HG03039 (cell line): ENCODE results near the gene B3GAT2.
"Not testable (repeated sequence)": the region's sequence is repeated elsewhere in the genome, so short reads cannot be mapped to it uniquely, and the experiment has no call there.

Source experiments
- ATAC-seq: cut with Tn5 transposase; IDR thresholded peaks from one replicate; pipeline ENCODE4 v1.9.1; 2021; ENCODE audit warnings: mild to moderate bottlenecking, moderate library complexity; ENCODE audit not compliant: unreplicated experiment

The B3GAT2 gene, protein sequence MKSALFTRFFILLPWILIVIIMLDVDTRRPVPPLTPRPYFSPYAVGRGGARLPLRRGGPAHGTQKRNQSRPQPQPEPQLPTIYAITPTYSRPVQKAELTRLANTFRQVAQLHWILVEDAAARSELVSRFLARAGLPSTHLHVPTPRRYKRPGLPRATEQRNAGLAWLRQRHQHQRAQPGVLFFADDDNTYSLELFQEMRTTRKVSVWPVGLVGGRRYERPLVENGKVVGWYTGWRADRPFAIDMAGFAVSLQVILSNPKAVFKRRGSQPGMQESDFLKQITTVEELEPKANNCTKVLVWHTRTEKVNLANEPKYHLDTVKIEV

DNA sequence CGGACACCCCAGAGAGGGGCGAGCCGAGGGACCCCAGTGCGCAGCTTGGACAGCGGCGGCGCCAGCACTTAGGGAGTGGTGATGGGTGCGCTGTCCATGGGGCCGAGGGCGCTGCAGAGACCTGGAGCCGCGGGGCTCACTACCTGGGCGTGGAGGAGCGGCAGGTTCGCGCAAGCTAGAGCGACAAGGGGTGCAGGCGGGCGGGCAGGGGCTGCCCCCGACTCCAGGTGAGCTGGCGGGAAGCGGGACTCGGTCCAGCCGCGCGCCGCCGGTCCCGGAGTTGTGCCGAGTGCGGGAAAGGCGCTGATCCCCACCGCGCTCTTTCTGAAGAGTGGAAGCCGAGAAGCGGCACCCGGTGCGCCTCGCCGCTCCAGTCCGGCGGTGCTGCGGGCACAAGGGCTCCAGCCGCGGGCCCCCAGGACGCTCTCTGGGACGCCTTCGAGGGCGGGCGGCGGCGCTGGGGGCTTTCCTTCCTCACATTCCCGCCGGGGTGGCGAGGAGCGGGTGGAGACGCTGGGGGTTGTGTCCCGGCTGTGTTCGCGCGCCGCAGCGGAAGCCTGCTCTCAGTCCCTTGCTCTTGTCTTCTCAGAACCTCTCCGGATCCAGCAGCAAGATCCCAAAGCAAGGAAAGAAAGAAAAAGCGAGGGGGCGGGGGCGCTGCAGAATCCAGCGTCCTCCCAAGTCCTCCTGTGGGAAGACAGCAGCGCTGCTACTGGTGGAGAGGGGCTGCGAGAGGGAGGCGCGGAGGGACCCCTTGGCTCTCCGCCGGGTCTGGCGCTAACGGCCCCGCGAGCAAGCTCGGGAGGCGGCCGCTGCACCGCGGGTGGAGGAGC lies at the start of gene B3GAT2:
Gene B3GAT2 (minus strand): TSS at position 610 of the 833 bp plus-strand sequence. CDS start 631 bp downstream, outside the sequence.
- ATAC-seq, result no peak

DNA sequence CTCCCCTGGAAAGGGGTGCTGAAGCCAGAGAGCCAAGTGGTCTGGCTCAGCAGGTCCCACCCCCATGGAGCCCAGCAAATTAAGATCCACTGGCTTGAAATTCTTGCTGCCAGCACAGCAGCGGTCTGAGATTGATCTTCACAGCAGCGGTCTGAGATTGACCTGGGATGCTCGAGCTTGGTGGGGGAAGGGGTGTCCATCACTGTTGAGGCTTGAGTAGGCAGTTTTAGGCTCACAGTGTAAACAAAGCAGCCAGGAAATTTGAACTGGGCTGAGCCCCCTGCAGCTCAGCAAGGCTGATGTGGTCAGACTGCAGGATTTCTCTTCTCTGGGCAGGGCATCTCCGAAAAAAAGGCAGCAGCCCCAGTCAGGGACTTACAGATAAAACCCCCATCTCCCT lies 41.3 kb upstream of the B3GAT2 start:
- no peak for ATAC-seq

DNA sequence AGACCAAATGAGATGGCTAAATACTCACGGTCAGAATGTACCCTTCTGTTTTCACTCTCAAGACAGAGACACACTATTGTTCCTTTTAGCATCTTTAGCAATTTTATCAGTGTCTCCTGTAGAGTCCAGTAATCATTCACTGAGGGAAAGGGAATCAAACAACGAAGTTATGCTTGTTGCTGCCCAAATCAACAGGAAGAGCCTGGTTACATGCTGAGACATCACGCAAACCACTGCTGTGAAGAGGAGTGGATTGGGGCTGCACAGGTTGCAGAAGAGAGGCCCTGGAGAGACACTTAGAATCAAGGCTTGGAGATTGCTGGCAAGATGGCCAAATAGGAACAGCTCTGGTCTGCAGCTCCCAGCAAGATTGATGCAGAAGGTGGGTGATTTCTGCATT lies 40.5 kb upstream of the B3GAT2 start:
- no peak for ATAC-seq

DNA sequence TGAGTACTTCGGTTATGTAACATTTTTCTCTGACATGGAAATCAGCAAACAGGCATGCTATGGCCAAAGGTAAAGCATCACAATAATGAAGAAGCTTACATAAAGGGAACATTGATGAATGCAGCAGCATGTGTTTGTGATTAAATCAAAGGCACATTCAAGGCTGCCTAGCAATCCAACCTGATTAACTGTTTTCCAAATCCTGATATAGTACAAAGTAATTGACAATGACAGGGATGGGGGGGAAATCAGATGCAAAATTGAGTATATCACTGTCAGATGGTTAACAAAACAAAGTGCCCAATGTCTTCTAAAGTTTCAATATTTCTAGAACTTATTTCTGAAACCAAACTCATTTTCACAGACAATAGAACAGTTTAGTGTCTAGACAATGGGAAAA lies 39.2 kb upstream of the B3GAT2 start:
- no peak for ATAC-seq

DNA sequence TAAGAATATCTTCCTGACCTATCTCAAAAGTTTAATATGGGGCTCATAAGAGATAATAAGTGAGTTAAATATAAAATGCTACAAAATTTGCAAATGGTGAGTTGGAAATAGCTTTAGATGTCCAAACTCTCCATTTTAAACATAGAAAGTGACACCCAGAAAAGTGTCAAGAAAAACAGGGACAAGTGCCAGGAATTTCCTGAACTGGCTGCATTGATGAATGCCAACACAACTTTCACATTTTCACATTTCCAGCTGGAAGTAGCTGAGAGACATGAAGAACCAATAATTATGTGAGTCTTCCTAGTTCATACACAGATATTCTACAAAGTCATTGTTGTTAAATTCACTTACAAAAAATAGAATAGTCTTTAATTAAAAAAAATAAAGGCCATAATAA lies 38.6 kb upstream of the B3GAT2 start:
- no peak for ATAC-seq

DNA sequence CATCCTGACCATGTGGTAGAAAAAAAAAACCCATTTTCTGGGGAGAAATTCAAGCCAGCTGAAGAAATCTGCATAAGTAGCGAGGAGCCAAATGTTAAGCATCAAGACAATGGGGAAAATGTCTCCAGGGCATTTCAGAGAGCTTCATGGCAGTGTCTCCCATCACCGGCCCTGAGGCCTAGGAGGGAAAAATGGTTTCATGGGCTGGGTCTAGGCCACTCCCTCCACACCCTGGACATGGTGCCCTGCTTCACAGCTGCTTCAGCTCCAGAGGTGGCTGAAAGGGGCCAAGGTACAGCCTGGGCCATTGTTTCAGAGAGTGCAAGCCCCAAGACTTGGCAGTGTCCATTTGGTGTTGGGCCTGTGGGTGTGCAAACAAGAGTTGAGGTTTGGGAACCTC lies 34.4 kb upstream of the B3GAT2 start:
- no peak for ATAC-seq

DNA sequence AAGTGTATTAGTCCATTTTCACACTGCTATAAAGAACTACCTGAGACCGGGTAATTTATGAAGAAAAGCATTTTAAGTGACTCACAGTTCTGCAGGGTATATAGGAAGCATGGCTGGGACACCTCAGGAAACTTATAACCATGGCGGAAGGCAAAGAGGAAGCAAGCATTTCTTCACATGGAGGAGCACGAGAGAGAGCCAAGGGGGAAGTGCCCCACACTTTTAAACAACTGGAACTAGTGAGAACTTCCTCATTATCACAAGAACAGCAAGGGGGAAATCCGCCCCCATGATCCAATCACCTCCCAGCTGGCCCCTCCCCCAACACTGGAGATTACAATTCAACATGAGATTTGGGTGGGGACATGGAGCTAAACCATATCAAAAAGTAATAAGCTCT lies 28.3 kb upstream of the B3GAT2 start:
- no peak for ATAC-seq

DNA sequence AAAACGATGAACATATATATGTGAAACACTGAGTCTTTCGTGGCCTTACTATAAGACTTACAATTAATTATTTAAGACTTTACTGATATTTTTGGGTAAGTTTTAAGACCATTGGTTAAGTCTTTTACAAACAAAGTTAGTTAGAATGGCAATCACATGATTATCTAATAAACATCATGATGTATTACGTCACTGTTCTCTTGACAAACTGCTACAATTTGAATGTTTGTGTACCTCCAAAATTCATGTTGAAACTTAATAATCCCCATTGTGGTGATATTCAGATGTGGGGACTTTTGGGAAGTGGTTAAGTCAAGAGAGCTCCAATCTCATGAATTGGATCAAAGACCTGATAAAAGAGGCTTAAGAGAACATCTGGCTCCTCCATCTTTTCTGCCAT lies 25.9 kb upstream of the B3GAT2 start:
- no peak for ATAC-seq

DNA sequence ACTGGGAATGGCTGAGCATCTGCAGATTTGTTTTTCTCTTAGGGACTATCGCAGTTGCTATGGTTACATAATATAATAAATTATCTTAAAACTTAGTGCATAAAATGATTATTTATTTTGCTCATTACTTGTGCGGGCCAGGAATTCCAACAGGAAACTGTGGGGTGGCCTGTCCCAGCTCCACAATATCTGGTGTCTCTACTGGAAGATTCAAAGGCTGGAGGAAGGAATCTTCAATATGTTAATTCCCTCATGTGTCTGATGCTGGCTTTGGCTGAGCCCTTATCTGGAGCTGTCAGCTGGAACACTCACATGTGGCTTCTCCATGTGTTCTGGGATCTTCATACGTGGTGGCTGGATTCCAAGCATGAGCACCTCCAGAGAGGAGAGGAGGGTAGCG lies 23.9 kb upstream of the B3GAT2 start:
- no peak for ATAC-seq

DNA sequence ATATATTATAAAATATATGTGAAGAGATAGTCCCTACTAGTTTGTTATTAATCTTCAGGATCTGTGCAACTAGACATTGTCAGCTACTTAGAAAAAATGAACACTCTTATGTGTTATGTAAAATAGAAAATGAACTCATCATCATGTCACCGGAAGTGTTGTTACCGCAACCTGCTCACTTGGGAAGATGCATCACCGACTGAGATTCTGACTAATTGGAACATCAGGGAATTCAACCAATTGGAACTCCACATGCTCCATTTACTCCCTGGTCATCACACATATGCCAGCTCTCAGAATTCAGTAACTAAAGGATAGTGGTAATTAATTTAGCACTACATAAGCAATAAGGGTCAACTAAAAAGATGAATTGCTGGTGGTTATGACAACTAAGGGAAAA lies 16.7 kb upstream of the B3GAT2 start:
- ATAC-seq, result no peak

DNA sequence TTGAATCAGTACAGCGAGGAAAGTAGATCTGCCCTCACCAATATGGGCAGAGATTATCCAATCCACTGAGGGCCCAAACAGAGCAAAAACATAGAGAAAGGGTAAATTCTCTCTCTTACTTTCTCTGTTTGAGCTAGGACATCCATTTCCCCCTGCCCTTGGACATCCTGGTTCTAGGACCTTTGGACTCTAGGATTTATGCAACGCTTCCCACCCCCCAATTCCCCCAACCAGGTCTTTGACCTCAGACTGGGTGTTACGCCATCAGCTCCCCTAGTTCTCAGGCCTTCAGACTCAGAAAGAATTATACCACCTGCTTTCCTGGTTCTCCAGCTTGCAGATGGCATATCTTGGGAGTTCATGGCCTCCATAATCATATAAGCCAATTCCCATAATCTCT lies 10.2 kb upstream of the B3GAT2 start:
- ATAC-seq, result no peak

DNA sequence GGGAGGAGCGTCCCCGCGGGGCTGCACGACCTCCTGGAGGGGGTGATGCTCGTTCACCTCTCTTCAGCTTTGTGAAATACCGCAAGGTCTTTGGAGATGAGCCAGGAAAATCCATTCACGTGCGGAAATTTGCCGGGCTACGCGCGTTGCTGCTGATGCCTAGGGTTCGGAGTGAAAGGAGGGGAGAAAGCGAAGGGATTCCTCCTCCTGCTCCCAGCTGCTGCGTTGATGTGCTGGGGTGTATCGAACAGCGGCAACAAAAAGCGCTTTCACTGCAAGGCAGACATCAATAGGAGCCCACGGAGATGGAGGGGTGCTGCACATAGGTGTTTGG lies 391 bp upstream of the B3GAT2 start:
- no peak for ATAC-seq

DNA sequence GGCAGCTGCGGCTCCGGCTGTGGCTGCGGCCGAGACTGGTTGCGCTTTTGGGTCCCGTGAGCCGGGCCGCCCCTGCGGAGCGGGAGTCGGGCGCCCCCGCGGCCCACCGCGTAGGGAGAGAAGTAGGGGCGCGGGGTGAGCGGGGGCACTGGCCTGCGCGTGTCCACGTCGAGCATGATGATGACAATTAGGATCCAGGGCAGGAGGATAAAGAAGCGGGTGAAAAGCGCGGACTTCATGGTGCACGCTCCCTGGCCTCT lies 739 bp downstream of the B3GAT2 start:
- no peak for ATAC-seq

DNA sequence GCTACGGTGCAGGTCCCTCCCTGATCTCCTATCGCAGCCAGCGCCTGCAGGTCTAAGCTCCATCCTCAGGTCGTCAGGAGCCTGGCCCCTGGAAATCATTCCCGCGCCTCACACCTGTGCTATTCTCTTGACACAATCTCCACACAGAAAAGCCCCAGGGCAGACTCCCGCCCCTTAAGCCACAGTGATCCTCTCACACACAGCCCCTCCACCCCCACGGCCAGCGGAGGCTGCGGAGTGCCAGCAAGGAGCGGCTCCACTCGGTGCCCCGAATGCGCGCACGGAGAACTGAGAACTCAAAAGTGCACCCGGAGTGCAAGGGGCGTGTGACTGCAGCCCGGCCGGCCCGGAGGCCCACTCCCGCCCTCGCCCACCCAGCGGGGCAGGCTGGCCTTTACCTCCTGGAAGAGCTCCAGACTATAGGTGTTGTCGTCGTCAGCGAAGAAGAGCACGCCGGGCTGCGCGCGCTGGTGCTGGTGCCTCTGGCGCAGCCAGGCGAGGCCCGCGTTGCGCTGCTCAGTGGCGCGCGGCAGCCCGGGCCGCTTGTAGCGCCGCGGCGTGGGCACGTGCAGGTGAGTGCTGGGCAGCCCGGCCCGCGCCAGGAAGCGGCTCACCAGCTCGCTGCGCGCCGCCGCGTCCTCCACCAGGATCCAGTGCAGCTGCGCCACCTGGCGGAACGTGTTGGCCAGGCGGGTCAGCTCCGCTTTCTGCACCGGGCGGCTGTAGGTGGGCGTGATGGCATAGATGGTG lies 1.2 kb downstream of the B3GAT2 start:
- peak; percentile 96 for ATAC-seq

DNA sequence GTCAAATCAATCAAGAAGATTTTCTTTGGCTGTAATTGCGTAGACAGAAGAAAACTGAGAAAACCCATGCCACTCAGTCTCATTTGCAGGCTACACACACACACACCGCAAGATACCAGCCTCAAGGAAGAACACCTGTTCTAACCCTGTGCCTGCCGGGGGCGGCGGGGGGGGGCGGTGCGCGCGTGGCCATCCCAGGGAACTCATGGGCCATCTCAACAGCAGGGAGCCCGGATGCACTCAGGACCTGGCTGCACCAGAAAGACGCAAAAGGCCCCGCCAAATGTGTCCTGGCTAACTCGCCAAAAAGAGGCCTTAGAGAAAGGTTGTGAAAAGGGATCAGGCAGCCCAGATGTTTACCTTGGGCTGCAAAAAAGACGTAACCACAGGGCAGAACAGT lies 2.1 kb downstream of the B3GAT2 start:
- no peak for ATAC-seq

DNA sequence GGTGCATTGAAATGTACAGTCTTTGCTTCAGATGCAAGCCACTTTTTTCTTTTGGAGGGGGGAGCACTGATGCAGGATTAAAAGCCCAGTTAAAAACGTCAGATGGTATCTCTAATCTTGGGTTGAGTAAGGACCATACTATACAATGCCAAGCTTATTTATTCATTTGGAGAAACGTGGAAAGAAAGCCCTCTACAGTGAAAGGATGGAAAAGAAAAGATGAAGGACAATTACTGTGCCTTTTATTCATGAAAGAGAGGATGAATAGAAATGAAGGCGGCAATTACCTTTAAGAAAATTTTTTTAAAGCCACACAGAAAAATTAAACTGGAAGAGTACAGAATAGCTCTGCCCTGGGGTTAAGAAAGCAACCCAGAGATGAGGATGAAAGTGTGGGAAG lies 2.7 kb downstream of the B3GAT2 start:
- ATAC-seq, result no peak

DNA sequence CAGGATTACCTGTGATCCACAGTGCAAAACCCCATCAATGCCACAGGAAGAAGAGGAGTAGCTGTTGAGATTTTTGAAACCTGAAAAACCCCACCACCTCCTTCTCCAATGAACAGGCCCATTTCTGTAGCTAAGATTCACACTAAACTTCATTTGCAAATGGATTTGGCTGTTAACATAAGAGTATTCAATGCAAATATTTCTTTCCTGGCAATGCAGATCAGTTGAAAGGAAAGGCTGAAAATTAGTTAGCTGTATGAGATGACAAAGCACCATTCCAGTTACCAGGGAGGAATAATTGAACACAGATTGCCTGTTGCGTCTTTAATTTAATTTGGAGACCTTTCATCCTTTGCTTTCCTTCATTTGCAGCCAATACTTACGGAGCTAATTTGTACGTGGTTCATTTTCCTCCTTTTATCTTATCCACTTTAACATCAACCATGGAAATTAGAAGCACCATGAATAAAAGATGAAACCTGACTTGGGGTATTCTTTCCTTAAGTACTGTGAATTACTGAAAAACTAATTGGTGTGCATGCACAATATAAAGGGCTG lies 4.2 kb downstream of the B3GAT2 start:
- no peak for ATAC-seq

DNA sequence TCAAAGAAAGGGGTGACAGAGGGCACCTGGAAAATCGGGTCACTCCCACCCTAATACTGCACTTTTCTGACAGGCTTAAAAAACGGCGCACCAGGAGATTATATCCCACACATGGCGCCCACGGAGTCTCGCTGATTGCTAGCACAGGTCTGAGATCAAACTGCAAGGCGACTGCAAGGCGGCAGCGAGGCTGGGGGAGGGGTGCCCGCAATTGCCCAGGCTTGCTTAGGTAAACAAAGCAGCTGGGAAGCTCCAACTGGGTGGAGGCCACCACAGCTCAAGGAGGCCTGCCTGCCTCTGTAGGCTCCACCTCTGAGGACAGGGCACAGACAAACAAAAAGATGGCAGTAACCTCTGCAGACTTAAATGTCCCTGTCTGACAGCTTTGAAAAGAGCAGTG lies 12.5 kb downstream of the B3GAT2 start:
- ATAC-seq, result not testable (repeated sequence)

DNA sequence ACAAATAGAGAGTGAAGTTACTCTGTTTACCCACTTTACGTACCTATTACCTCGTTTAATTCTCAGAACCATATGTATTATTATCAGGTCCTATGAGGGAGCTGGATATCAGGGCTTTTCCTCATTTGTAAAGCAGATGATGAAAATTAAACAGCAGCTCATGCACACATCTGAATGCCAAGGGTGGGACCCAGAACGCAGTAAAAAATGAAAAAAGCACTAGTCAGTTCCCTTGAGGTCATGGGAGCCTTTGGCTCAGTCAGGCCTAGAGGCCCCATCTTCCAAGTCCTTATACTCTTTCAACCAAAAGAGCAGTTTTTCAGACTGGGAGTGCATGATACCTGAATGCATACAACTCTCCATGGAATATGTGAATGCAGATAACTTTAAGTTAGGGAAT lies 23.0 kb downstream of the B3GAT2 start:
- no peak for ATAC-seq

DNA sequence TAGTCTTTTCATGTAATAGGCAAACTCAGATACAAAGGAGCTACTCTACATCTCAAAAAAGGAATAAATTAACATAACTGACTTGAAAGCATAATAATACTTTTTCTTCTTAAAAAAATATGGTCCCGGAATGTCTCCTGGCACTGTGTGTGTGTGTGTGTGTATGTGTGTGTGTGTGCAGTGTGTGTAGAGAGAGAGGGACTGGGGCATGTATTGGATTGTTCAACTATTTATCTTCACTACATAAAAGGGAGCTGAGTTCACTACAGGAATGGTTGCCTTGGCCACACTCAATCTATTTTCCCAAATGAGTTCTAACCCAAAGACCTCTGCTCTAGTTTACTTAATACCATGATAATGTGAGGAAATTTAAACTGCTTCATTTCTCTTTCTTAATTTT lies 51.1 kb downstream of the B3GAT2 start:
- no peak for ATAC-seq

DNA sequence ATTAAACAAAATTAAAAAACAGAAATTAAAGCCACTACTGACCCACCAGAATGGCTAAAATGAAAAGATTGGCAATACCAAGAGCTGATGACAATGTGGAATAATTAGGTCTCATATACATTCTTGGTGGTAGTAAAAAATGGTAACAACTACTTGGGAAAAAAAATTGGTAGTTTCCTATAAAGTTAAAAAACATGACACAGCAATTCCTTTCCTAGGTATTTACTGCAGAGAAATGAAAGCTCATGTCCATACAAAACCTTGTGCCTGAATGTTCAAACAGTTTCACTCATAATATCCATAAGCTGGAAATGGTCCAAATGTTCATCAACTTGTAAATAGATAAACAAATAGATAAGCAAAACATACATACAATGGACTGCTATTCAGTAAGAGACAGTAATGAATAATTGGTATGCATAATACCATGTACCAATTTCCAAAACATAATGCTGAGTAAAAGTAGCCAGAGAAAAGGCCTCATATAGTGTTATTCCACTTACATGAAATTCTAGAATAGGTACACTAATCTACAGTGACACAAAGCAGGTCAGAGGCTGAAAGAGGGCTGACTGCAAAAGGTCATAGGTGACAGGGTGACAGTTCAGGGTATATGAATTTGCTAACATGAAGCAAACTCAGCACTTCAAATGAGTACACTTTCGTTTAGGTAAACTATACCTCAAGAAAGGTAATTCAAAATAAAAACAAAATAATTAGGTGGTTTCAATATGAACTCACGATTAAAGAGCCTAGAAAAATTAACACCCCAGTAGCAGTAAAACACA lies 53.0 kb downstream of the B3GAT2 start:
- ATAC-seq, result no peak
